ENCODE measurements around the gene LTA4H.
"Not testable (repeated sequence)": the region's sequence is repeated elsewhere in the genome, so short reads cannot be mapped to it uniquely, and the experiment has no call there.

Gene LTA4H

GRCh38 chr12:96035283-96036236 lies at the start of gene LTA4H:
Gene LTA4H (minus strand): TSS chr12:96035587. CDS start chr12:96035519, 68 bp downstream.
- DNase-seq (ENCODE audit: low read depth), result peak; percentile 83

GRCh38 chr12:96084624-96085023 lies 49.2 kb upstream of the LTA4H start:
- DNase-seq (ENCODE audit: low read depth), result no peak

GRCh38 chr12:96083020-96083719 lies 47.8 kb upstream of the LTA4H start:
- no peak for DNase-seq (ENCODE audit: low read depth)

GRCh38 chr12:96081596-96081995 lies 46.2 kb upstream of the LTA4H start:
- DNase-seq (ENCODE audit: low read depth), result no peak

GRCh38 chr12:96078231-96079135 lies 43.1 kb upstream of the LTA4H start:
- DNase-seq (ENCODE audit: low read depth), result no peak

- DNase-seq (ENCODE audit: low read depth), result no peak
These were observed 41.7 kb upstream of the LTA4H start for GRCh38 chr12:96077081-96077480.

GRCh38 chr12:96075560-96075959 lies 40.2 kb upstream of the LTA4H start:
- no peak for DNase-seq (ENCODE audit: low read depth)

- DNase-seq (ENCODE audit: low read depth), result no peak
These were observed 38.3 kb upstream of the LTA4H start for GRCh38 chr12:96073346-96074330.

- no peak for DNase-seq (ENCODE audit: low read depth)
These were observed 35.4 kb upstream of the LTA4H start for GRCh38 chr12:96070670-96071279.

GRCh38 chr12:96069511-96070231 lies 34.3 kb upstream of the LTA4H start:
- DNase-seq (ENCODE audit: low read depth), result no peak

GRCh38 chr12:96068636-96069035 lies 33.2 kb upstream of the LTA4H start:
- no peak for DNase-seq (ENCODE audit: low read depth)

GRCh38 chr12:96068111-96068510 lies 32.7 kb upstream of the LTA4H start:
- no peak for DNase-seq (ENCODE audit: low read depth)

- not testable (repeated sequence) for DNase-seq (ENCODE audit: low read depth)
These were observed 30.4 kb upstream of the LTA4H start for GRCh38 chr12:96065776-96066175.

GRCh38 chr12:96064966-96065365 lies 29.6 kb upstream of the LTA4H start:
- no peak for DNase-seq (ENCODE audit: low read depth)

GRCh38 chr12:96064271-96064670 lies 28.9 kb upstream of the LTA4H start:
- no peak for DNase-seq (ENCODE audit: low read depth)

GRCh38 chr12:96063046-96063445 lies 27.7 kb upstream of the LTA4H start:
- DNase-seq (ENCODE audit: low read depth), result no peak

GRCh38 chr12:96061864-96062453 lies 26.6 kb upstream of the LTA4H start:
- peak; percentile 30 for DNase-seq (ENCODE audit: low read depth)

- no peak for DNase-seq (ENCODE audit: low read depth)
These were observed 25.9 kb upstream of the LTA4H start for GRCh38 chr12:96061323-96061722.

GRCh38 chr12:96060041-96060440 lies 24.7 kb upstream of the LTA4H start:
- no peak for DNase-seq (ENCODE audit: low read depth)

Measured in stimulated activated CD8-positive, alpha-beta memory T cell treated with anti-CD3 and anti-CD28 coated beads, Interleukin-15, amount 100 ng/mL, for 24 hours (primary cell).